ENCODE results near the gene SOWAHA. TPM values are rescaled to one million over a fixed set of nuclear protein-coding genes. Genes with fewer than 3 reads are reported as not detected.

SOWAHA gene
- total RNA-seq, result 1 to 10 TPM in 1 of 3 donors, under 1 TPM in 2; 0.66 to 3.2 (median 0.96) TPM

- intact Hi-C loops (cut with DNase I; ENCODE audit: low total_unique reads), result no loop called here
These were observed at the start of gene SOWAHA for GRCh38 chr5:132812781-132813598. TSS of gene SOWAHA (plus strand) at chr5:132813302. CDS start at chr5:132813622, 320 bp downstream.

DNA sequence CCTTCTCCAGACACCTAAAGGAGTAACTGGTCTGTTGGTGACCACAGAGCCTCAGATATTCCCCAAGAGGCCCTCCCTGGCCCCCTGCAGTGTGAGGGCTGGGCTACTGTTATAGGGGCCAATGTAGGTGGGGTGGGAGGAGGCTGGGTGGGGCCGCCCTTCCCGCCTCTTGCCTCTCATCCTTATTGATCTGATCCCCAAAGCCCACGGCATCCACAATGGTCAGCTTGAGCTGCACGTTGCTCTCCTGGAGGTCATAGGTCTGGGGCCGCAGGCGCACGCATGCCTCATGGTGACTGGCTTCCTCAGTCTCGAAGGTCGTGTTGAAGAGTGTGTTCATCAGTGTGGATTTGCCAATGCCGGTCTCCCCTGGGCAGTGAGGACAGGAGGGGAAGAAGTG, 49.1 kb upstream of the SOWAHA start:
- no peak for DNase-seq (ENCODE audit: low spot score in 2 of 2)
- TF ChIP-seq POLR2A (IDR thresholded peaks at IDR 0.05), result no peak
- no peak for TF ChIP-seq CTCF (IDR thresholded peaks at IDR 0.05)
- no peak for TF ChIP-seq POLR2AphosphoS5 (IDR thresholded peaks at IDR 0.05)
- H3K4me1 ChIP-seq, result peaks cover 4 to 8% of the 10 kb centered on the region in 2 donors
- H3K4me3 ChIP-seq, result no peak overlapping the region
- intact Hi-C loops (cut with DNase I; ENCODE audit: low total_unique reads), result no loop called here
- no peaks in the 10 kb centered on the region for H3K36me3 ChIP-seq
- no peak overlapping the region for H3K27ac ChIP-seq
- no peaks in the 10 kb centered on the region for H3K27me3 ChIP-seq
- H3K9me3 ChIP-seq, result no peaks in the 10 kb centered on the region

More at GRCh38 chr5:132812781-132813598, at the start of gene SOWAHA:
- peak within 1 kb of the TSS in 1 of 2 donors; percentile 54 for H3K27ac ChIP-seq
- H3K36me3 ChIP-seq, result no peaks in the 10 kb centered on the region
- no peaks in the 10 kb centered on the region for H3K4me1 ChIP-seq
- H3K4me3 ChIP-seq, result peak within 1 kb of the TSS; percentile 23 to 77 (median 58)
- DNase-seq (ENCODE audit: low spot score in 2 of 2), result no peak
- H3K27me3 ChIP-seq, result peaks cover 2 to 15% of the 10 kb centered on the region in 2 donors
- TF ChIP-seq POLR2AphosphoS5 (IDR thresholded peaks at IDR 0.05), result no peak
- no peaks in the 10 kb centered on the region for H3K9me3 ChIP-seq

GRCh38 chr5:132764671-132765238, 48.3 kb upstream of the SOWAHA start:
- no peak overlapping the region for H3K27ac ChIP-seq
- TF ChIP-seq POLR2AphosphoS5 (IDR thresholded peaks at IDR 0.05) (no peak), CTCF (IDR thresholded peaks at IDR 0.05) (no peak), POLR2A (IDR thresholded peaks at IDR 0.05) (no peak)
- no peaks in the 10 kb centered on the region for H3K36me3 ChIP-seq
- no peaks in the 10 kb centered on the region for H3K27me3 ChIP-seq
- no peak overlapping the region for H3K4me3 ChIP-seq
- H3K4me1 ChIP-seq, result peaks cover 4 to 8% of the 10 kb centered on the region in 2 donors
- no peak for DNase-seq (ENCODE audit: low spot score in 2 of 2)
- intact Hi-C loops (cut with DNase I; ENCODE audit: low total_unique reads), result no loop called here
- H3K9me3 ChIP-seq, result no peaks in the 10 kb centered on the region

DNA sequence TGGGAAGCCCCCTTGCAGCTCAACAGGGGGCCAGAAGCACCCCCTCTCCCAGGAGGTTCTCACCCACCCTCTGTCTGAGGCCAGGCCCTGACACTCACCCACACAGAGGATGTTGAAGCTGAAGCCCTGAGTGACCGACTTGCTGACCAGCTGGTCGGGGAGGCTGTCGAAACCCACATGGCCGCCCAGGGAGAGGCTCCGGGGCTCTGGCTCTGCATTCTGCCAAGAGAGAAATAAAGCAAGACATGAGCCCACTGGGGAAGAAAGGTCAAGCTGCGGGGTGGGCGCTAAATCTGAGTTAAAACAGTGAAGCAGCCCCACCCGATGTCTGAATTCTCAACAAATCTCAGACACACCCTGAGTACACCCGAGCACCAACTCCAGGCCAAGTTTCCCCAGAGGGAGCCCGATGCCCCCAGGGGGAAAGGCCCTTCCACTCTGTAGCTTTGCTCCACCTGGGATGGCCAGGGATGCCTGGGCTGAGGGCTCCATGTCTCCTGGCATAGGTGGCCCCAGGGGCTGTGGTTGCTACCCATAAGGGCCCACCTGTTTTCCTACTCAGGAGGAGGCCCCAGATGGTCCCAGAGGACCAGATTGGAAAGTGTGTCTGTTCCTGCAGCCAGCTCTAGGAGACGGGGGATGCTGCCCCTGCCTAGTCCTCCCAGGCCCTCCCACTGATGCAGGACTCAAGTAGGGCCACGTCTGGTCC, 47.6 kb upstream of the SOWAHA start:
- no peak overlapping the region for H3K27ac ChIP-seq
- DNase-seq (ENCODE audit: low spot score in 2 of 2), result no peak
- no peaks in the 10 kb centered on the region for H3K36me3 ChIP-seq
- H3K27me3 ChIP-seq, result no peaks in the 10 kb centered on the region
- peaks cover 4 to 9% of the 10 kb centered on the region in 2 donors for H3K4me1 ChIP-seq
- TF ChIP-seq CTCF (IDR thresholded peaks at IDR 0.05), result no peak
- TF ChIP-seq POLR2AphosphoS5 (IDR thresholded peaks at IDR 0.05), result no peak
- TF ChIP-seq POLR2A (IDR thresholded peaks at IDR 0.05), result no peak
- H3K9me3 ChIP-seq, result no peaks in the 10 kb centered on the region
- intact Hi-C loops (cut with DNase I; ENCODE audit: low total_unique reads), result no loop called here
- H3K4me3 ChIP-seq, result no peak overlapping the region

DNA sequence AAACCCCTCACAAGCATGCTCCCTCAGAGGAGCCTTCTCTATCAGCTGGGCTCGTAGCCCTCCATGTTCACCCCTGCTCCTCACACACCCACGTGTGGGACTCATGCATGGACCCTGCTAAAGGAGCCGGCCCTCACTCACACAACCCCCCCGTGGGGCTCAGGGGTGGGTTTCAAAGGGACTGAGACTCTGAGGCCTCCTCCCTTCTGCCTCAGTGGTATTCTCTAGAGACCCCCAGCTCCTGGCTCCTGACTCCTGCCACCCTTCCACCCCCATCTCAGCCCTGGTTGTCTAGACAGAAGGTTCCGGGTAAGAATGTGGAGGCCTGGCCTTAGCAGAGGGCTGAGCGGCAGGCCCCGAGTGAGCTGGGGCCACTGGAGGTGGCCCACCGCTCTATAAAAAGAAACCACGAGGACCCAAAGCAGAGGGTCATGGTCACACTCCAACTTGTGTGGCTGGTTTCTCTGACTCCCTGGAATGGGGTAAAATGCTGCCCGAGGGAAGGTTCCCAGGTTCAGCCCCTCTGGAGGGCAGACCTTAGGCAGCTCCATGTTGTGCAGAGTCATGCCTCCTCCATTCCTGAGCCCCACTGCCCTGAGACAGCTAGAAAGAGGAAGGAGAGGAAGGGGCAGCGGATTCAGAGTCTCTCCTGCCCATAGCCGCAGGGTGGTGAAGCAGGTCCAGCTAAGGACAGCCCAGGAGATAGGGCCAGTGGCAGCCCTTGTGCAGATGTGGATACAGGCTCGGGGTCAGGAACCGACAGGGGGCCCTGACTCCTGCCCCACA, 46.9 kb upstream of the SOWAHA start:
- Histone ChIP-seq H3K36me3 (no peaks in the 10 kb centered on the region), H3K4me3 (no peak overlapping the region), H3K27ac (no peak overlapping the region), H3K9me3 (no peaks in the 10 kb centered on the region), H3K27me3 (no peaks in the 10 kb centered on the region), H3K4me1 (peaks cover 4 to 13% of the 10 kb centered on the region in 2 donors)
- TF ChIP-seq POLR2A (IDR thresholded peaks at IDR 0.05) (no peak), POLR2AphosphoS5 (IDR thresholded peaks at IDR 0.05) (no peak), CTCF (IDR thresholded peaks at IDR 0.05) (no peak)
- intact Hi-C loops (cut with DNase I; ENCODE audit: low total_unique reads), result no loop called here
- DNase-seq (ENCODE audit: low spot score in 2 of 2), result peak in 1 of 2 donors; percentile 10
